Liver (tissue), 9 donors: ENCODE measurements around the gene SLC38A3. TPM values are rescaled to one million over a fixed set of nuclear protein-coding genes. Genes with fewer than 3 reads are reported as not detected.

Source experiments
- DNase-seq: peaks from one replicate; pipeline ENCODE4 v3.0.0-alpha.2; 2017; ENCODE audit warnings: low spot score
- H3K27ac ChIP-seq, 2 donors: one replicate each; pipeline ENCODE4 v1.7.0; 2013; ENCODE audit warnings: inconsistent platforms in 2 of 2, low read length in 2 of 2, control low read depth in 1 of 2, low read depth in 1 of 2, mild to moderate bottlenecking in 1 of 2
- H3K27me3 ChIP-seq, 4 donors: one replicate each; pipeline versions ENCODE4 v1.6.1 to v1.7.0; 2013; ENCODE audit warnings: low read length in 3 of 4, inconsistent platforms in 1 of 4, mild to moderate bottlenecking in 1 of 4, moderate library complexity in 1 of 4; ENCODE audit not compliant: control insufficient read depth in 4 of 4, insufficient read depth in 4 of 4
- H3K36me3 ChIP-seq, 4 donors: one replicate each; pipeline versions ENCODE4 v1.6.1 to v1.7.0; 2013; ENCODE audit warnings: low read length in 3 of 4, mild to moderate bottlenecking in 3 of 4, low read depth in 1 of 4, moderate library complexity in 1 of 4; ENCODE audit not compliant: control insufficient read depth in 4 of 4, insufficient read depth in 3 of 4
- H3K4me1 ChIP-seq, 4 donors: one replicate each; pipeline versions ENCODE4 v1.6.1 to v1.7.0; 2013; ENCODE audit warnings: low read length in 3 of 4, mild to moderate bottlenecking in 3 of 4, moderate library complexity in 1 of 4; ENCODE audit not compliant: control insufficient read depth in 4 of 4, insufficient read depth in 4 of 4
- H3K4me3 ChIP-seq, 3 donors: one replicate each; pipeline versions ENCODE4 v1.6.1 to v1.7.0; 2013; ENCODE audit warnings: low read length in 3 of 3, control low read depth in 1 of 3, low read depth in 1 of 3, mild to moderate bottlenecking in 1 of 3
- H3K9ac ChIP-seq, 2 donors: one replicate each; pipeline ENCODE4 v1.7.0; 2013; ENCODE audit warnings: low read length in 2 of 2, mild to moderate bottlenecking in 2 of 2, moderate library complexity in 2 of 2, control low read depth in 1 of 2, low read depth in 1 of 2
- H3K9me3 ChIP-seq, 4 donors: one replicate each; pipeline versions ENCODE4 v1.6.1 to v1.7.0; 2013; ENCODE audit warnings: low read length in 3 of 4; ENCODE audit not compliant: control insufficient read depth in 4 of 4
- CTCF ChIP-seq: fragments of 150-350 bp; IDR thresholded peaks from 2 replicates; pipeline ENCODE4 v1.5.1; 2017; ENCODE audit warnings: improper control_type of control experiment, low read depth, low read length; ENCODE audit not compliant: missing input control
- EGR1 ChIP-seq, 2 donors: IDR thresholded peaks; 2 replicates each; pipeline ENCODE4 v1.6.1; 2016 to 2018; ENCODE audit warnings: antibody characterized with exemption in 2 of 2, low read depth in 2 of 2
- FOXA1 ChIP-seq: IDR thresholded peaks from 2 replicates; pipeline ENCODE4 v1.6.1; 2016; ENCODE audit warnings: antibody characterized with exemption
- FOXA2 ChIP-seq: IDR thresholded peaks from 2 replicates; pipeline ENCODE4 v1.6.1; 2016; ENCODE audit warnings: antibody characterized with exemption
- GABPA ChIP-seq, 2 donors: IDR thresholded peaks in 1 of 2; conservative IDR thresholded peaks in 1 of 2; 2 replicates each; pipeline ENCODE4 v1.6.1; 2016; ENCODE audit warnings: antibody characterized with exemption in 2 of 2, mild to moderate bottlenecking in 1 of 2, moderate library complexity in 1 of 2
- HNF4A ChIP-seq, 2 donors: conservative IDR thresholded peaks; 2 replicates each; pipeline ENCODE4 v1.6.1; 2016; ENCODE audit warnings: antibody characterized with exemption in 2 of 2, mild to moderate bottlenecking in 2 of 2
- HNF4G ChIP-seq: IDR thresholded peaks from 2 replicates; pipeline ENCODE4 v1.6.1; 2016; ENCODE audit warnings: antibody characterized with exemption
- JUND ChIP-seq, 2 donors: IDR thresholded peaks; 2 replicates each; pipeline ENCODE4 v1.6.1; 2016; ENCODE audit warnings: antibody characterized with exemption in 2 of 2
- MAX ChIP-seq: IDR thresholded peaks from 2 replicates; pipeline ENCODE4 v1.6.1; 2016; ENCODE audit warnings: antibody characterized with exemption
- NR2F2 ChIP-seq: IDR thresholded peaks from 2 replicates; pipeline ENCODE4 v1.6.1; 2016; ENCODE audit warnings: antibody characterized with exemption
- RAD21 ChIP-seq, 2 donors: IDR thresholded peaks; 2 replicates each; pipeline ENCODE4 v1.6.1; 2016; ENCODE audit warnings: antibody characterized with exemption in 2 of 2, mild to moderate bottlenecking in 2 of 2
- RXRA ChIP-seq, 2 donors: IDR thresholded peaks; 2 replicates each; pipeline ENCODE4 v1.6.1; 2017 to 2018; ENCODE audit warnings: antibody characterized with exemption in 2 of 2, mild to moderate bottlenecking in 1 of 2
- SP1 ChIP-seq: IDR thresholded peaks from 2 replicates; pipeline ENCODE4 v1.6.1; 2018; ENCODE audit warnings: antibody characterized with exemption, mild to moderate bottlenecking
- TAF1 ChIP-seq: conservative IDR thresholded peaks from 2 replicates; pipeline ENCODE4 v1.6.1; 2016; ENCODE audit warnings: antibody characterized with exemption, mild to moderate bottlenecking
- YY1 ChIP-seq: IDR thresholded peaks from 2 replicates; pipeline ENCODE4 v1.6.1; 2016; ENCODE audit warnings: antibody characterized with exemption, mild to moderate bottlenecking
- WGBS: extraction: QIAGEN DNeasy Blood & Tissue Kit; methylation state at CpG from one replicate; pipeline ENCODE4 v1.1.7; 2013; 5-methylcytosine and 5-hydroxymethylcytosine counted together
- polyA plus RNA-seq, 2 donors: library from polyadenylated mRNA; stranded (reverse) in 1 of 2; unstranded in 1 of 2; fragments of 200-250 nt in 1 of 2; fragments of >200 nt in 1 of 2; fragmentation: Nextera tagmentation in 1 of 2; extraction: Ambion mirVana in 1 of 2; gene quantifications; one replicate each; pipeline versions ENCODE4 v1.2.1 to v1.2.3, GENCODE V29; 2013 to 2015
- total RNA-seq, 2 donors: library from RNA; depleted of rRNA; stranded (reverse); fragments of >200 nt; gene quantifications; one replicate each; pipeline ENCODE4 v1.2.3, GENCODE V29; 2014
- TF ChIP-seq, protein P1 (sequence below): IDR thresholded peaks from 2 replicates; pipeline ENCODE4 v1.6.1; 2016; ENCODE audit warnings: antibody characterized with exemption
- TF ChIP-seq, protein P2 (sequence below): IDR thresholded peaks from 2 replicates; pipeline ENCODE4 v1.6.1; 2016; ENCODE audit warnings: antibody characterized with exemption
- TF ChIP-seq, protein P3 (sequence below): IDR thresholded peaks from 2 replicates; pipeline ENCODE4 v1.6.1; 2016; ENCODE audit warnings: antibody characterized with exemption, mild to moderate bottlenecking
- donor health status: healthy.
- donor health status: healthy.
- donor health status: healthy.
- donor health status: healthy.
- donor health status: healthy.

SLC38A3 gene
- total and polyA plus RNA-seq, 4 donors, result 98.1 to 180 (median 140) TPM

DNA sequence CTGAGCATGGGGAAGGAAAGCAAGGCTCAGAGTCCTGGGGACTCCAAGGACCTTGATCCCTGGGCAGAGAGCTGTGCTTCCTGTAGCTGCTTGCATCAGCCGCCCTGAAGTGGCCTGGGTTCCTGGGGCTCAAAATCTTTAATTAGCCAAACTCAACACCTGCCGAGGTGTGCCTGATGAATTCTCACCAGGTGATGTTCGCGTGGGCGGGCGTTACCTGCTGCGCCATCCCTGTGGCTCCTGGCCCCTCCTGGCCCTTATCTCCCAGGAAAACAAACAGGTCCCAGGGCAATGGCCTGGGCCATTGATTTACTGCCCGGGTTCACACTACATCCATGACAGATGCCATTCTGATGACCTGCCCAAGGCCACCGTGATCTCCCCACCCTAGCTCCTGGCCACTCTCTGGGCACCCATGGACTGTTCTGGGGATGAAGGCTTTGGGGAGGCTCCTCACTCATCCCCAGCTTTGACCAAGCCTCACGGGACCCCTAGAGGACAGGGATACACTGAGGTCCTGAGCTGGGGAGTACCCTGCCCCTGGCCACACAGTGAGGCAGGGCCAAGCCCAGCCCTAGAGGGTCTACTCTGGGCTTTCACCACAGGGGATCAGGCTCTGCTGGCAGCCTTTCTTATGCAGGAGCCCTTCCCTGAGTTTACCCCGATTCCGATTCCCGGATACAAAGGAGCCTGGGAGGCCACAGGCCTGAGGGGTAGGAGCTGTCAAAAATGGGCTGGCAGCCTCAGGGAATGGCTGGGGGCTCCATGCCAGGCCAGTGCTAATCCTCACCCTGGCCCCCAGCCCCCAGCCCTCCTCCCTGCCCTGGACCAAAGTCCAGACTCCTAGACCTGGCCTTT lies 5.7 kb downstream of the SLC38A3 start:
- peaks cover 30 to 88% (median 79%) of the 10 kb centered on the region in 4 donors for H3K4me1 ChIP-seq
- peak; percentile 56 for DNase-seq
- peak overlapping the region in 1 of 2 donors; percentile 36 for H3K9ac ChIP-seq

More for the DNA sequence above, 5.7 kb downstream of the SLC38A3 start:
- no peaks in the 10 kb centered on the region for H3K9me3 ChIP-seq
- TF ChIP-seq RAD21 (IDR thresholded peaks at IDR 0.05), result peak in 1 of 2 donors; percentile 20
- TF ChIP-seq GABPA (IDR thresholded peaks at IDR 0.05 in 1 of 2, conservative IDR thresholded peaks at IDR 0.05 in 1 of 2), result no peak
- peak; percentile 92 for TF ChIP-seq YY1
- TF ChIP-seq JUND (IDR thresholded peaks at IDR 0.05), result peak in 1 of 2 donors; percentile 49
- TF ChIP-seq RXRA (IDR thresholded peaks at IDR 0.05), result peak; percentile 97 to 98
- TF ChIP-seq, protein P1, sequence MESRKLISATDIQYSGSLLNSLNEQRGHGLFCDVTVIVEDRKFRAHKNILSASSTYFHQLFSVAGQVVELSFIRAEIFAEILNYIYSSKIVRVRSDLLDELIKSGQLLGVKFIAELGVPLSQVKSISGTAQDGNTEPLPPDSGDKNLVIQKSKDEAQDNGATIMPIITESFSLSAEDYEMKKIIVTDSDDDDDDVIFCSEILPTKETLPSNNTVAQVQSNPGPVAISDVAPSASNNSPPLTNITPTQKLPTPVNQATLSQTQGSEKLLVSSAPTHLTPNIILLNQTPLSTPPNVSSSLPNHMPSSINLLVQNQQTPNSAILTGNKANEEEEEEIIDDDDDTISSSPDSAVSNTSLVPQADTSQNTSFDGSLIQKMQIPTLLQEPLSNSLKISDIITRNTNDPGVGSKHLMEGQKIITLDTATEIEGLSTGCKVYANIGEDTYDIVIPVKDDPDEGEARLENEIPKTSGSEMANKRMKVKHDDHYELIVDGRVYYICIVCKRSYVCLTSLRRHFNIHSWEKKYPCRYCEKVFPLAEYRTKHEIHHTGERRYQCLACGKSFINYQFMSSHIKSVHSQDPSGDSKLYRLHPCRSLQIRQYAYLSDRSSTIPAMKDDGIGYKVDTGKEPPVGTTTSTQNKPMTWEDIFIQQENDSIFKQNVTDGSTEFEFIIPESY, result peak; percentile 62
- peak; percentile 60 for TF ChIP-seq NR2F2
- TF ChIP-seq HNF4G, result peak; percentile 91
- no peak for TF ChIP-seq FOXA1
- peak; percentile 82 for TF ChIP-seq SP1
- TF ChIP-seq, protein P2, sequence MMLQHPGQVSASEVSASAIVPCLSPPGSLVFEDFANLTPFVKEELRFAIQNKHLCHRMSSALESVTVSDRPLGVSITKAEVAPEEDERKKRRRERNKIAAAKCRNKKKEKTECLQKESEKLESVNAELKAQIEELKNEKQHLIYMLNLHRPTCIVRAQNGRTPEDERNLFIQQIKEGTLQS, result peak; percentile 14
- peak; percentile 97 for TF ChIP-seq EGR1 (IDR thresholded peaks at IDR 0.05; ENCODE audit: low read depth in 2 of 2)
- TF ChIP-seq TAF1, result peak; percentile 36
- TF ChIP-seq HNF4A (conservative IDR thresholded peaks at IDR 0.05), result peak; percentile 91 to 95
- TF ChIP-seq CTCF, result no peak
- TF ChIP-seq FOXA2, result peak; percentile 54
- TF ChIP-seq MAX, result peak; percentile 74
- TF ChIP-seq, protein P3, sequence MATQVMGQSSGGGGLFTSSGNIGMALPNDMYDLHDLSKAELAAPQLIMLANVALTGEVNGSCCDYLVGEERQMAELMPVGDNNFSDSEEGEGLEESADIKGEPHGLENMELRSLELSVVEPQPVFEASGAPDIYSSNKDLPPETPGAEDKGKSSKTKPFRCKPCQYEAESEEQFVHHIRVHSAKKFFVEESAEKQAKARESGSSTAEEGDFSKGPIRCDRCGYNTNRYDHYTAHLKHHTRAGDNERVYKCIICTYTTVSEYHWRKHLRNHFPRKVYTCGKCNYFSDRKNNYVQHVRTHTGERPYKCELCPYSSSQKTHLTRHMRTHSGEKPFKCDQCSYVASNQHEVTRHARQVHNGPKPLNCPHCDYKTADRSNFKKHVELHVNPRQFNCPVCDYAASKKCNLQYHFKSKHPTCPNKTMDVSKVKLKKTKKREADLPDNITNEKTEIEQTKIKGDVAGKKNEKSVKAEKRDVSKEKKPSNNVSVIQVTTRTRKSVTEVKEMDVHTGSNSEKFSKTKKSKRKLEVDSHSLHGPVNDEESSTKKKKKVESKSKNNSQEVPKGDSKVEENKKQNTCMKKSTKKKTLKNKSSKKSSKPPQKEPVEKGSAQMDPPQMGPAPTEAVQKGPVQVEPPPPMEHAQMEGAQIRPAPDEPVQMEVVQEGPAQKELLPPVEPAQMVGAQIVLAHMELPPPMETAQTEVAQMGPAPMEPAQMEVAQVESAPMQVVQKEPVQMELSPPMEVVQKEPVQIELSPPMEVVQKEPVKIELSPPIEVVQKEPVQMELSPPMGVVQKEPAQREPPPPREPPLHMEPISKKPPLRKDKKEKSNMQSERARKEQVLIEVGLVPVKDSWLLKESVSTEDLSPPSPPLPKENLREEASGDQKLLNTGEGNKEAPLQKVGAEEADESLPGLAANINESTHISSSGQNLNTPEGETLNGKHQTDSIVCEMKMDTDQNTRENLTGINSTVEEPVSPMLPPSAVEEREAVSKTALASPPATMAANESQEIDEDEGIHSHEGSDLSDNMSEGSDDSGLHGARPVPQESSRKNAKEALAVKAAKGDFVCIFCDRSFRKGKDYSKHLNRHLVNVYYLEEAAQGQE, result no peak
- WGBS, result 34% methylated on average over 13 of the region's 13 CpGs
- peaks cover 0 to 3% (median 0%) of the 10 kb centered on the region in 4 donors for H3K36me3 ChIP-seq
- H3K27ac ChIP-seq, result peak overlapping the region; percentile 87 to 95
- H3K4me3 ChIP-seq, result no peak overlapping the region
- H3K27me3 ChIP-seq, result no peaks in the 10 kb centered on the region
